HT-29 (cell line): Measurements from ENCODE around the gene ZDHHC7. TPM values are rescaled to one million over a fixed set of nuclear protein-coding genes. Genes with fewer than 3 reads are reported as not detected.

ENCODE experiments used
- DNase-seq: peaks from one replicate; pipeline ENCODE4 v3.0.0-alpha.2; 2015; ENCODE audit warnings: low spot score
- total RNA-seq: library from RNA; depleted of rRNA; stranded (reverse); fragments of >200 nt; shearing (Covaris generic); gene quantifications from 2 replicates; pipeline ENCODE4 v1.2.3, GENCODE V29; 2014

The ZDHHC7 gene
- total RNA-seq, 1 experiment from 2014 or later, result 40.3 TPM

- DNase-seq, result no peak
These were observed 15.0 kb downstream of the ZDHHC7 start for GRCh38 chr16:84996365-84996764.

DNA sequence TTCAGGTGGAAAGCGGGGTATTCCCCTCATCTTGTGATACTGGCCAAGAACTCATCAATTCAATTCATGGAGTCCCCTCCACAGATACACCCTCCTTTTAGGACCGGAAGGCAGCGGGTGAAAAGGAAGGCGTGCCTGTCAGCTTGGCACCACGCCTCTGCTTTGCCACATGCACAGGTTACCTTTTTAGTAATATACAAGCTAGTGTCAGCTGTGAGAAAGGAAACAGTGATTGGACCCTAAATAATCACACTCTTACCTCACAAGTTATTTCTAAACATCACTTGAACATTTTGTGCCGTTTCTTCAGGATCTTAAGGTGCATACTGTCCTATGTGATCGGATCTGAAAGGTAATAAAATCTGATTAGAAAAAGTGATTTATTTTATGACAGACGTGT is 15.7 kb downstream of the ZDHHC7 start:
- DNase-seq, result no peak

DNA sequence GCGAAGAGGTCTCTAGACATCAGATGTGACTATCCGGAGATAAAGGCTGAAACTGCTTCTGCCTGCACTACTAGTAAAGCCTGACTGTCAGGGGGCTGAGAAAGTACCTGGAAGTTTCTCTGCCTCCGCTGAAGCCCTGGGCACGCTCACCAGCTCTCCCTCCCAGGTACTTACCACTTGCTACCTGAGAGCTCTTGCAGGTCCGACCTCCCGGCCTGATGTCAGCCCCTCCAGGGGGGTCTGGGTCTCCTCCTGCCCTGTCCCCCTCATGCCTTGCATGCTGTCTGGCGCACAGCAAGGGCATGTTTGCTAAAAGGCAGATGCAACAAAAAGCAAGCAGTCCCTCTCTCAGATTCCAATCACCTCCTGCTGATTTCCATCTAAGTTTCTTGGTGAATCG is 17.4 kb downstream of the ZDHHC7 start:
- DNase-seq, result no peak

DNA sequence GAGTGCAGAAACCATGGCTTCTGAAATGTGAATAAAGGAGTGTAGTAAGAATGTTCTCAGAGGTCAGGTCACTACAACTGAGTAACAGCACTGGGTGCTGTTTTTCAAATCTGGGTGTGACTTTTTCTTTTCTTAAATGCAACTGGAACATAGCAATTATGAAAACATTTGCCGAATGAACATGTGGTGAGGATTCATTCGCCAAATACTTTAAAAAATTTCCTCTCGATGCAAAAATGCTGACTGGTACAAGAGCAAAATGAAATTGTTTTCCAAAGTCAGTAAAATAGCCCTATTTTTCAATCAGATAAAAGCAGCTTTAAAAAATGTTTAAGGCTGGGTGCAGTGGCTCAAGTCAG is 18.6 kb downstream of the ZDHHC7 start:
- no peak for DNase-seq

DNA sequence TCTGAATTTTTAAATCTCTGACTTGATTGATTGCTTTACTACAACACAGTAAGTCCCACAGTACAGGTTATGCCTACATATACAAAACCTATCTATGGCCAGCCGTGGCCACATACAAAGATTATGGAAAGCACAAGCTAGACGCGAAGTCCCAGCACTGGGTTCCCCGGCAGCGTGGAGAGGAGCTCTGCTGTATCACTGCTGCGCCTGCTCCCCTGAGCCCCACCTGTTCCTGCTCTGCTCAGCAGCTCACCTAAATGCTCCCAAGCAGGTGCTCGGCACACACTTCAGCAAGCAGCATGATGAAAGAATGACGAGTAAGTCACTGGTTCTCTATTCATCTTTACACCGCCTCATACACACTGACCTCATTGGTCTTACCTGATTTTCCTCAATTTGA is 20.6 kb downstream of the ZDHHC7 start:
- DNase-seq, result no peak

DNA sequence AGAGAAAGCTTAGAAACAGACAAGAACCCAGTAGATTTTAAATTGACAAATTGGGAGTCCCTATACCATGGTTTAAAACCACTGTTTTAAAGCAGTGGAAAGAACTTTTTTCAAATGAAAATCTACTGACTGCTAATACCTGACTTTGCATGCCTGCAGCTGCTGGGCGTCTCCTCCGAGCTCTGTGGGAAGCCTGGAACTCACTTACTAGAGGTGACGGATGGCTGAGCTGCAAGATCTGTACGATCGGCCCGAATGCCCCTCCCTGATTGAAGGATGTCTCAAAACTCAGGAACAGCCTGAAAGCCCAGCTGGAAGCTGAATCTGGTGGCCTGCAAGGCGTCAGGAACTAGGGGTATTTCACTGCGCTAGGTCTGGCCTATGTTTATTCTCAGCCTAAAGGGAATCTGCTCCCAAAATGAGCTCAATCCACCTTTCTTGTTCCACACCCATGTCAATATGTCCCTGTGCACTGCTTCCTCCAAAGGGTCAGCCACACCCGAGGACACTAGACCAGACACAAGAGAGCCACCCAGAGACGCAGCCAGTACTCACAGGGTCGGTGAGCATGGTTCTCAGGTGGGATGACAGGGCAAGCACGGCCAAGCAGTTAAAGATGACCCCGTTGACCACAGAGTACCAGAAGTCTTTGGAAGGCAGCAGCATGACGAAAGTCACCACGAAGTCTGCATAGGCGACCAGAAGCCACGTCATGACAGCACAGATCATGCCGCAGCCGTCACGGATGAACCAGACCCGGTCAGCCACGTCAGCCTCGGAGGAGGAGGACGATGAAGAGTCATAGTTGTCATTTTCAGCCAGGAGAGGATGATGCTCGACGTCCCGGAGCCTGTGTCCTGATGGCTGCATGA is 21.4 kb downstream of the ZDHHC7 start:
- DNase-seq, result no peak

GRCh38 chr16:84988328-84989080 is 22.8 kb downstream of the ZDHHC7 start:
- DNase-seq, result no peak

- DNase-seq, result no peak
These were observed 24.5 kb downstream of the ZDHHC7 start for GRCh38 chr16:84986879-84987278.

DNA sequence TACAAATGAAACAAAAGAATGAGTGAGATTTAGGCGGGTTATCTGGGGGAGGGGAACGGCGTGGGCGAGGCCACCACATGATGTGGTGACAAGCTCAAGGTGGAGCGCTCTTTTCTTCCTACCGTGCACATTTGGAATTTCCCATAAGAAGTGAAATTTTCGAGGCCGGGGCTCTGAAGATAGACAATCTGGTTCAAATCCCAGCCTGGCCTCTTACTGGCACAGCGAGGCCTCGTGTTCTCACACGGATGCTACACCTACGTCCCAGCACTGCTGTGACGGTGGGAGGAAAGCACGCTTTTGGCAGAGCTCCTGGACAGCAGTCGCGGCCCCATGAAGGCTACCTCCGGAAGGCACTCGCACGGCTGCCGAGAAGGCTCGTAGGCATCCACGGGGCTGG is 25.2 kb downstream of the ZDHHC7 start:
- no peak for DNase-seq

DNA sequence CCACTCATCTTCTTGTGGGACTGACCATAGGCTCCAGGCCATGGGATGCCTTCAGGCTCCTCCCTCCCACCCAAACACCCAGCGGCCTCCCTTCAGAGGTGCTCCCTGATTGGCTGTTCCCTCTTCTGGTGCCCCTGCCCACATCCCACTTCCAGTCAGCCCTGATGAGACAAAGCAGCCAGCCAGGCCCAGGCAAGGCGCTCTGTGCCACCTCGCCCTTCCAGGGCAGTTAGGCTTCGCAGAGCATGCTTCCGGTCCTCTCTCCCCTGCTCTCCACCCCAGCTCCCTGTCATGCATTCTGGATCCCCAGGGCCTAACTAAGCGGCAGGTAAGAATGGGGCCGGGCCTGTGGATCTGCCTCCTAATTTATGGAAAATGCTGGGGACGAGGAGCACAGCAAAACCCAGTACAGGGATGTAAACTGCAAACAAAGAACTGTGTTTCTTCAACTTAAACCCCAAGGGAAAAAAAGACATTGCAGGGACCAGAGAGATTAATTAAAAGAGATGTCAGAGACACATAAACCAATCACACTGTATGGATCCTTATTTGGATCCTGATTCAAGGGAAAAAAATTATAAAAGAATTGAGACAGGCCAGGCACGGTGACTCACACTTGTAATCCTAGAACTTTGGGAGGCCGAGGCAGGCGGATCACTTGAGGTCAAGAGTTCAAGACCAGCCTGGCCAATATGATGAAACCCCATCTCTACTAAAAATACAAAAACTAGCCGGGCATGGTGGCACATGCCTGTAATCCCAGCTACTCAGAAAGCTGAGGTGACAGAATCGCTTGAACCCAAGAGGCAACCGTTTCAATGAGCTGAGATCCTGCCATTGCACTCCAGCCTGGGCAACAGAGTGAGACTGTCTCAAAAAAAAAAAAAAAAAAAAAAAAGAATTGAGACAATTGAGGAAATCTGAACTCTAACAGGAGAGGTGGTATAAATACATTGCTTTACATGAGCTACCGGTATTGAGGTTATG is 26.0 kb downstream of the ZDHHC7 start:
- DNase-seq, result no peak

- no peak for DNase-seq
These were observed 28.9 kb downstream of the ZDHHC7 start for GRCh38 chr16:84982434-84982833.

GRCh38 chr16:84979516-84979915 is 31.8 kb downstream of the ZDHHC7 start:
- DNase-seq, result no peak

DNA sequence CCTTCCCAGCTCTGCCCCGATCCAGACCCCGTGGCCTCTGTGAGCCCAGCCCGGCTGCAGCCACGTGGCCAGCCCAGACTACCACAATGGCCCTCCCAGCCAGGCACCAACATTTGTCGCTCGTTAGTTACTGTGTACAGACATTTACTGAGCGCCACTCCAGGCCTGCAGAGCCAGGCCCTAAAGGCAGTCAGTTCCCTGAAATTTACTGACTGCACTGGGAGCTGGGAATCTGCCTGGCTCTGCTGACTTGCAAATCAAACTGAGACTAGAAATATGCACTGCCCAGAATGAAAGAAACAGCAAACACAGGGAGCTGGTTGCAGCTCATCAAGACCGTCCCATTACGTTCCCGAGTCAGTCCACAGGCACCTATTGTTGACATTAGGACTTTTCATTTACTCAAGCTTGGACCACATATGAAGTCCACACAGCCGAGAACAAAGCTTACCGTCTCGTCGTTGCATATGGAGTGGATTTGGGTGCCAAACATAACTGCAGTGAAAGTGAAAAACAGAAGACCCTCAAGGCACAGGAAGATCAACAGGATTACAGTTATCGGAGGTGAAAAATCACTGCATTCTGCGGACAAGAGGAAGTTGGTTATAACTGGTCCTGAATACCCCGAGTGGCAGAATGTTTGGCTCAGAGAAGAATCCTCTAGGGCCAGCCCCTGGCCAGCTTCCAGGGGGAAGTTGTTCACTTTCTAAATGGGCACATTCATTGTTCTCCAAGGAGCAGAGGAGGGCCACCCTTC is 34.5 kb downstream of the ZDHHC7 start:
- no peak for DNase-seq

DNA sequence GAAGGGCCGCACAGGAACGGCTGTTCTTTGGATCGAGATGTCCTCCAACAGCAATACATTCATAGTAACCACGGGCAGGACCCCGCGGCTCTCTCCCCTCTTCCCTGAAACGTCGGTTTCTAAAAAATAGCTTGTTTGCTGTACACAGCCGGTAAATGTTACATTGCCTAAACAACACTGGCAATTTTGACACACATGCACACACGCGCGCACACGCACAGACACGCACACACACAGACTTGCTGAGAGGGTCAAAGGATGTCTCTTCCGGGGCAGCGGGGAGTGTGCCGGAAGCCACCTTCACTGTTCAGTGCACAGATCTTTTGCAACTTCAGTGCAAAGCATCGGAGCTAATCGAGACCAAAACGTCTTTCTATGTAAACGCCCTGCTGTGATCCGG is 35.8 kb downstream of the ZDHHC7 start:
- DNase-seq, result no peak

GRCh38 chr16:84975066-84975465 is 36.3 kb downstream of the ZDHHC7 start:
- DNase-seq, result no peak

DNA sequence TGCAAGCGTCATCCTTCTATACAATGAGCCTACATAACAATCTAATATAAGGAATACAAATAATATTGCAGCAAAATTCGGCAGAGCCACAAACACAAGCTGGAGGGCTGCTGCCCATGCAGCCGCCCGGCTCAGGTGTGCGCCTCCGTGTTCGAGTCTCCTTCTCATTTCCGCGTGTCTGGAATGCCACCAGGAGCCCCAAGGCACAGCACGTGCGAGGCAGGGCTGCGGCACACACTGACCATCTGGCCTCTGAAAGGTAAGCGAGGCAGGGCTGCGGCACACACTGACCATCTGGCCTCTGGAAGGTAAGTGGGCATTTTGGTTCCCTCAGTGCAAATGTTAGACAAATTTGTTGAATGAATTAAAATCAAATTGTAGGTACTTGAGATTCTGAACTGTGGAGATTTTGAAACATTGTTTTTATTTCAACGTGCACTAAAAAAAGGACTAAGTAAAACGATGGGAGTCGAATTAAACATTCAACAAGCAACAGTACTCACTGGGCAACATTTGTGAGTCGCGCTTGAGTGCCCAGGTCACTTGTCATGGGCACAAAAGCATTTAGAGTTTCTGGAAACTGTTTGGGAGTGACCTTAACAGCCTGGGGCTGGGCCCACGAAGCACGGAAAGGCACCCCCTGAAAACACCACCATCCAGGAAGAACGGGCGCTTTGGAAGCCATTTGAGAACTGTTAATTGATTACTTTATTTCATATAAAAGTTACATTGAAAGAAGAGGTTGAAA is 37.4 kb downstream of the ZDHHC7 start:
- no peak for DNase-seq

- no peak for DNase-seq
These were observed 38.1 kb downstream of the ZDHHC7 start for GRCh38 chr16:84973236-84973635.

GRCh38 chr16:84970447-84971127 is 40.7 kb downstream of the ZDHHC7 start:
- DNase-seq, result peak; percentile 74

DNA sequence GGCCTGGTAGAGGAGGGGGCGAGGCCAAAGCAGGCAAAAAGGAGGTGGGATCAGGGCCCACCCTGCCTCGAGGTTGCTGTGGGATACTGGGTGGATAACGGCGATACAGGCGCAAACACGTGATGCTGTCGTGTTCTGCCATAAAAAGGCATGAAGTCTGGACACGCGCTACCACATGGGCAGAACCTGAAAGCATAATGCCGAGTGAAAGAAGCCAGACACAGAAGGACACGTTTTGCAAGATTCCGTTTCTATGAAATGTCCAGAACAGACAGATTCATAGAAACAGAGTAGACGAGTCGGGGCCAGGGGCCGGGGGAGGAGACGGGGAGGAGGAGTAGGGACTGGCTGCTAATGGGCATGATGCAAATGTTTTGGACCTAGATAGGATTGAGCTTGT is 43.5 kb downstream of the ZDHHC7 start:
- DNase-seq, result no peak
